Measurements from ENCODE around the gene CIC. TPM values are rescaled to one million over a fixed set of nuclear protein-coding genes. Genes with fewer than 3 reads are reported as not detected.

Gene CIC
- total RNA-seq, 1 donor from 2014 or later = 33.3 TPM

- peak; percentile 93 for DNase-seq
- Histone ChIP-seq H3K4me1 (peaks cover 83% of the 10 kb centered on the region), H3K4me3 (peak overlapping the region; percentile 88), H3K36me3 (peaks cover 19% of the 10 kb centered on the region), H3K9me3 (replicated peaks) (no peaks in the 10 kb centered on the region), H3K27ac (replicated peaks) (peak overlapping the region; percentile 93), H3K27me3 (ENCODE audit: low read depth) (no peaks in the 10 kb centered on the region)
- peak; percentile 76 for TF ChIP-seq CTCF (IDR thresholded peaks at IDR 0.05; ENCODE audit: borderline replicate concordance)
- intact Hi-C loops (cut with micrococcal nuclease) = loop anchor here (5.0 kb wide), 1 partner anchor 38 kb away; no protein-coding TSS in a partner anchor
Measured at GRCh38 chr19:42244347-42245220, 24.5 kb upstream of the CIC start.

- intact Hi-C loops (cut with micrococcal nuclease) = no loop called here
- Histone ChIP-seq H3K4me3 (peak overlapping the region; percentile 88), H3K36me3 (peaks cover 20% of the 10 kb centered on the region), H3K27ac (replicated peaks) (peak overlapping the region; percentile 93), H3K4me1 (peaks cover 84% of the 10 kb centered on the region), H3K27me3 (ENCODE audit: low read depth) (no peaks in the 10 kb centered on the region), H3K9me3 (replicated peaks) (no peaks in the 10 kb centered on the region)
- no peak for DNase-seq
- no peak for TF ChIP-seq CTCF (IDR thresholded peaks at IDR 0.05; ENCODE audit: borderline replicate concordance)
Measured at GRCh38 chr19:42245231-42245630, 23.8 kb upstream of the CIC start.

GRCh38 chr19:42246143-42246921 is 22.7 kb upstream of the CIC start:
- H3K36me3 ChIP-seq = peaks cover 20% of the 10 kb centered on the region
- peak; percentile 79 for TF ChIP-seq CTCF (IDR thresholded peaks at IDR 0.05; ENCODE audit: borderline replicate concordance)
- peak overlapping the region; percentile 93 for H3K27ac ChIP-seq (replicated peaks)
- H3K4me3 ChIP-seq = no peak overlapping the region
- peak; percentile 75 for DNase-seq
- H3K9me3 ChIP-seq (replicated peaks) = no peaks in the 10 kb centered on the region
- intact Hi-C loops (cut with micrococcal nuclease) = no loop called here
- no peaks in the 10 kb centered on the region for H3K27me3 ChIP-seq (ENCODE audit: low read depth)
- H3K4me1 ChIP-seq = peaks cover 84% of the 10 kb centered on the region

GRCh38 chr19:42246922-42247639 is 22.0 kb upstream of the CIC start:
- no peaks in the 10 kb centered on the region for H3K27me3 ChIP-seq (ENCODE audit: low read depth)
- H3K36me3 ChIP-seq = peaks cover 20% of the 10 kb centered on the region
- H3K27ac ChIP-seq (replicated peaks) = peak overlapping the region; percentile 93
- no peak overlapping the region for H3K4me3 ChIP-seq
- TF ChIP-seq CTCF (IDR thresholded peaks at IDR 0.05; ENCODE audit: borderline replicate concordance) = no peak
- no peak for DNase-seq
- intact Hi-C loops (cut with micrococcal nuclease) = no loop called here
- no peaks in the 10 kb centered on the region for H3K9me3 ChIP-seq (replicated peaks)
- H3K4me1 ChIP-seq = peaks cover 84% of the 10 kb centered on the region

GRCh38 chr19:42247640-42248199 is 21.3 kb upstream of the CIC start:
- no peak for TF ChIP-seq CTCF (IDR thresholded peaks at IDR 0.05; ENCODE audit: borderline replicate concordance)
- intact Hi-C loops (cut with micrococcal nuclease) = no loop called here
- DNase-seq = no peak
- no peaks in the 10 kb centered on the region for H3K27me3 ChIP-seq (ENCODE audit: low read depth)
- H3K9me3 ChIP-seq (replicated peaks) = no peaks in the 10 kb centered on the region
- peak overlapping the region; percentile 93 for H3K27ac ChIP-seq (replicated peaks)
- peaks cover 89% of the 10 kb centered on the region for H3K4me1 ChIP-seq
- H3K4me3 ChIP-seq = no peak overlapping the region
- peaks cover 20% of the 10 kb centered on the region for H3K36me3 ChIP-seq

All from left ventricle myocardium inferior (tissue), 1 donor.